ENCODE data around the gene HCRTR1. TPM values are rescaled to one million over a fixed set of nuclear protein-coding genes. Genes with fewer than 3 reads are reported as not detected.

HCRTR1 gene
- under 1 TPM in 1 of 2 donors, not detected in 1; 0.14 TPM for total RNA-seq
- long read RNA-seq, result 0 reads

DNA sequence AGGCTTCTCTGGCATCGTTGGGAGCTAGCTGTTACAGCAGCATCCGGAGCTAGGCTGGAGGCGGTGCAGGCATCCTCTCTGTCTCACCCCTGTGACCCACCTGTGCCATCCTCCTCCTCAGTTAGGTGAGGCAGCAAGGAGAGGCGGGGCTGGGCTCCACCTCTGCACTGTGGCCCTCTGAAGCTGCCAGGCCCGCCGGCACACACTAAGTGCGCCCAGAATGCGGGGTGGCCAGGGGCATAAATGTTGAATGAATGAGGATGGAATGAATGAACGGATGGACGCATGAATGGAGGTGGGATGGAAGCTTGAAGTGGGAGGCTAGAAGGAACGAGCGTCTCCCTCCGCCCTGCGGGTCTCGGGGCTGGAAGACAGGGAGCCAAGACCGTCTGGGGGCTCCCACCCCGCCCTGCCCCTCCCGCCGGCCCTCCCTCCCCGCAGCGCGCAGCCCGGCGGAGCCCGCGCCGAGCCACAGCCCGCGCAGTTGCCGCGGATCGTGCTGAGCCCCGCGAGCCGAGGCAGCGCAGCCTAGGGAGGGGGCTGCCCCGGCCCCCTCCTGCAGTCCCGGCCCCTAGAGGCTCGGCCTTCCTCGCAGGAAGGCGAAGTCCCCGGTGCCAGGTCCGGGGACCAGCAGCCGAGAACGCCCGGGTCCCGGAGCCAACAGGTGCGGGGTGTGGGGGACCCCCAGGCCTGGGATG lies at the start of gene HCRTR1:
TSS of gene HCRTR1 (plus strand) at position 472 of the 698 bp plus-strand sequence. CDS start 1,504 bp downstream, outside the sequence.
- ATAC-seq, result peak; percentile 12
- no peak for DNase-seq
- intact Hi-C loops (cut with DNase I, micrococcal nuclease), result no loop called here

GRCh38 chr1:31567956-31568570 lies 49.4 kb upstream of the HCRTR1 start:
- ATAC-seq, result no peak
- no peak for DNase-seq
- intact Hi-C loops (cut with DNase I, micrococcal nuclease), result no loop called here

GRCh38 chr1:31568895-31569595 lies 48.4 kb upstream of the HCRTR1 start:
- intact Hi-C loops (cut with DNase I, micrococcal nuclease), result no loop called here
- DNase-seq (no peak), ATAC-seq (no peak)

GRCh38 chr1:31569596-31570173 lies 47.8 kb upstream of the HCRTR1 start:
- DNase-seq (no peak), ATAC-seq (no peak)
- intact Hi-C loops (cut with DNase I, micrococcal nuclease), result no loop called here

GRCh38 chr1:31570228-31570627 lies 47.3 kb upstream of the HCRTR1 start:
- ATAC-seq, result no peak
- intact Hi-C loops (cut with DNase I, micrococcal nuclease), result no loop called here
- DNase-seq, result no peak

DNA sequence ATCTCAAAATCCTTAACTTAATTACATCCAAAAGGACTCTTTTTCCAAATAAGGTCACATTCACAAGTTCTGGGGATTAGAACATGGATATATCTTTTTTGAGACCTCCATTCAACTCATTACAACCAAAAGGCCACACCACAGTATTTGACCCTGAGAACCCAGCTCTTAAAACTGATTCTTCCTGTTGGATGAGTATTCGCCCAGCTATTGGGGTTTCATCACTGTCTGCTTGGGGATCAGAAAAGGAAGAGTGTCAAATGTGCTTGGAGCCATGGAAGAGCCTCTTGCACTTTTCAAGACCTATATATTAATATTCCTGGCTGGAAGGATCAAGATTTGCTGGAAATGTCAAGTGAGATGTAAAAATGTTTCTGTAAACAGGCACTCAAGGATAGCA lies 46.6 kb upstream of the HCRTR1 start:
- intact Hi-C loops (cut with DNase I, micrococcal nuclease), result no loop called here
- DNase-seq (no peak), ATAC-seq (no peak)

DNA sequence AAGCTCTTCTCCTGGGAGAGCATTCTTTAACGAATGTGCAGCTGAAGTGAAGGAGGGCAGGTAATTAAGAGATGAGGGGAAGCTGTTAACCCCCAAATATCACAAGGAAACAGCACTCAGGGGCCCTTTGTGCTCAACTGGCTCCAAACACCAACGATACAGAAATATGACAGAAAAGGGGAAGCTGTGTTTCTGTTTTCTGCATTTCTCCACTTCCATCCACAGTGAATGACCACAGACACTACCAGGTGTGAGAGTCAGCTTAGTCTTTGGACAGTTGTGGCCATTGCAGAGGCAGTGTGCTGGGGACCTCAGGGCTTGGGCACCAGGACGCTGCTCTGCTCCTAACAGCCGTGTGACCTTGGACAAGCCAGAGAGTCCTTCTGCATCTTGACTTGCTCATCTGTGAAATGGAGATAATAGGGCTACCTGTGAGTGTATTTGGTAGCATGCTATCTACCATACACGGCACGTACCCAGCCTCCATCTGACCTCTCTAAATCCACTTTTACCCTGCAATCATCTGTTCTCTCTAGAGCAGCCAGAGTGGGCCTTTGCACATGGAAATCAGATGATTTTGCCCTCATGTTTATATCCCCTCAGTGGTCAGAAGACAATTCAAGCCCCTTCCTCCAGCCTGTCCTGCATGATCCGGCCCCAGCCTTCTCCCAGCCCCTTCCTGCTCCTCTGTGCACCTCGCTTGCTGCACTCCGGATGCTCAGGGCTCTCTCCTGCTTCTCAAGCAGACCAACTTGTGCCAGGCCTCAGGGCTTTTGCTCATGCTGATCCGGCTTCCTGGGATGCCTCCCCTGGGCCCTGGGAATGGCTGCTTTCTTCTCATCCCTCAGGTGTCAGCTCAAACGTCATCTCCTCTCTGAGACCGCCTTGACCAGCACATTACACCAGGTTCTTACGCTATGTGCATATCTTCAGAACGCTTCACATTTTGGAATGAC lies 45.9 kb upstream of the HCRTR1 start:
- ATAC-seq, result no peak
- DNase-seq, result peak in 1 of 2 donors; percentile 1
- intact Hi-C loops (cut with DNase I, micrococcal nuclease), result no loop called here

GRCh38 chr1:31572323-31573104 lies 45.0 kb upstream of the HCRTR1 start:
- DNase-seq (peak in 1 of 2 donors; percentile 4), ATAC-seq (no peak)
- intact Hi-C loops (cut with DNase I, micrococcal nuclease), result no loop called here

- DNase-seq (no peak), ATAC-seq (no peak)
- intact Hi-C loops (cut with DNase I, micrococcal nuclease), result no loop called here
Measured at GRCh38 chr1:31573261-31573660, 44.2 kb upstream of the HCRTR1 start.

- ATAC-seq (no peak), DNase-seq (no peak)
- intact Hi-C loops (cut with DNase I, micrococcal nuclease), result no loop called here
Measured at GRCh38 chr1:31574749-31575368, 42.6 kb upstream of the HCRTR1 start.

DNA sequence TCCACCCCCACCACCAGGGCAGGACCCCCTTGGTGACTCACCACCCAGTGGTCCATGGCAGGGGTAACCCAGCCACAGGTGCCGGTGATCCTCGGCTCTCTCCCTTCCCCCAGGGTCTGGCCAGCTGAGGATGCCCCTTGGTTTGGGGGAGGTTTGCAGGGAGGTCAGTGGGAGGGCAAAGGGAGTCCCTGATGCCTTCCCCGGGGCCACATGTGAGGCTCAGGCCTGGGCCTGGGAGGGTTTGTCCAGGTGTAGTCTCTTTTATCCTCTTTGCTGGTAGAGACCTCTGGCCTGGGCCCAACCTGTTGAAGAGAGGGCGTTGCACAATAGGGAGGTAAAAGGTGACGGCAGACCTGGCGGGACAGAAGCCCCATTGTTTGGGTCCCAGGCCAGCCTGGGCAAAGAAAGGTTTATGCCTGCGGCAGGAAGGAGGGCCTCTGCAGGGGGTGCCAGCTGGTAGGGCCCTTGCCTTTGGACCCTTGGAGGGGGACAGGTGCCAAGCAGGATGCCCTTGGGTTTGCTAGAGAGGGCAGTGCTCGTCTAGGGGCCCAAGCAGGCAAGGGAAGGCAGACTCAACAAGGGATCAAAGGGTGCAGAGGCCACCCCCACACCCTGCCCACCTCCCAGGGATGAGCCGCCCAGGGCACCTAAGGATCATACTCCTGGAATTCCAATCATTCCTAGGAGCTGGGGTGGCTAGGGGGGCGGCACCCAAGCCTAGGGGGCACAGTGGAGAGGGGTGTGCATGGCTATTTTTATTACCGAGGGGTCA lies 41.9 kb upstream of the HCRTR1 start:
- peak; percentile 82 to 92 for DNase-seq
- intact Hi-C loops (cut with DNase I, micrococcal nuclease), result no loop called here
- peak; percentile 68 for ATAC-seq

DNA sequence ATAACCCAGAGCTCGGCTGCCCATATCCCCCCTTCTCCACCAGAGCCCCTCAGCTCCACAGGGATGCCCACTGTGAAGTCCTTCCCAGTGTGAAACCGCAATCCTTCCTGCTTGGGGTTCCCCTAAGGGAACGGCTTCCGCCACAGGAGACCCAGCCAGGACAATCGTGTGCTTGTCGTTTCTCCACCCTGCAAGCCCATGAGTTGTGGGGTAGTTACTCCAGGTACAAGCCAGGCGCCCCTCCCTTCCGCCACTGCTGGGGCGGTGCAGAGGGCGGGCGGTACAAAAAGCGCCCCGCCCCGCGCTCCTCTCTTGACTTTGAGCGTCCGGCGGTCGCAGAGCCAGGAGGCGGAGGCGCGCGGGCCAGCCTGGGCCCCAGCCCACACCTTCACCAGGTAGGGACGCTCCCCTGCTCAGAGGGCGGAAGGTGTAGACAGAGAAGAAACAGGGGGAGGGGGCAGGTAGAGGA lies 41.3 kb upstream of the HCRTR1 start, which contains the start of gene TINAGL1:
TSS of gene TINAGL1 (plus strand) at position 315 of the 469 bp plus-strand sequence. CDS start 634 bp downstream, outside the sequence.
- peak; percentile 77 for ATAC-seq
- DNase-seq, result peak; percentile 91 to 93
- intact Hi-C loops (cut with DNase I, micrococcal nuclease), result no loop called here

DNA sequence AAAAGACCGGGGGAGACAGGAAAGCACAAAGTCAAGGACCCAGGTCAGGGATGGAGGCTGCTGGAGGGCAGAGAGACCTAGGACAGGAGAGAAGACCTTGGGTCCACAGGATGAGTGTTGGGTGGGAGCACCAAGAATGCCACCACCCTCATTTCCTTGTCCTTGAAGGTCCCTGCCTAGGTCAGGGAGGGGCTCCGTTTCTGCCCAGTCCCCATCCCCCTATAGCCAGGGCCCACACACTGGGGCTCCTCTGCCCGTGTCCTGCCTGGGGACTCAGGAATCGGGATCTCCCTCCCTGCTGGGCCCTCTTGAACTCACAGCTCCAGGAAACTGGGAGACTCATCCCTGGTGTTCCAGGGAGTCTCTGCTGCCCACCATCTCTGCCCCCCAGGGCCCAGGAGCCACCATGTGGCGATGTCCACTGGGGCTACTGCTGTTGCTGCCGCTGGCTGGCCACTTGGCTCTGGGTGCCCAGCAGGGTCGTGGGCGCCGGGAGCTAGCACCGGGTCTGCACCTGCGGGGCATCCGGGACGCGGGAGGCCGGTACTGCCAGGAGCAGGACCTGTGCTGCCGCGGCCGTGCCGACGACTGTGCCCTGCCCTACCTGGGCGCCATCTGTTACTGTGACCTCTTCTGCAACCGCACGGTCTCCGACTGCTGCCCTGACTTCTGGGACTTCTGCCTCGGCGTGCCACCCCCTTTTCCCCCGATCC lies 40.6 kb upstream of the HCRTR1 start:
- DNase-seq (peak in 1 of 2 donors; percentile 58), ATAC-seq (peak; percentile 27)
- intact Hi-C loops (cut with DNase I, micrococcal nuclease), result no loop called here

DNA sequence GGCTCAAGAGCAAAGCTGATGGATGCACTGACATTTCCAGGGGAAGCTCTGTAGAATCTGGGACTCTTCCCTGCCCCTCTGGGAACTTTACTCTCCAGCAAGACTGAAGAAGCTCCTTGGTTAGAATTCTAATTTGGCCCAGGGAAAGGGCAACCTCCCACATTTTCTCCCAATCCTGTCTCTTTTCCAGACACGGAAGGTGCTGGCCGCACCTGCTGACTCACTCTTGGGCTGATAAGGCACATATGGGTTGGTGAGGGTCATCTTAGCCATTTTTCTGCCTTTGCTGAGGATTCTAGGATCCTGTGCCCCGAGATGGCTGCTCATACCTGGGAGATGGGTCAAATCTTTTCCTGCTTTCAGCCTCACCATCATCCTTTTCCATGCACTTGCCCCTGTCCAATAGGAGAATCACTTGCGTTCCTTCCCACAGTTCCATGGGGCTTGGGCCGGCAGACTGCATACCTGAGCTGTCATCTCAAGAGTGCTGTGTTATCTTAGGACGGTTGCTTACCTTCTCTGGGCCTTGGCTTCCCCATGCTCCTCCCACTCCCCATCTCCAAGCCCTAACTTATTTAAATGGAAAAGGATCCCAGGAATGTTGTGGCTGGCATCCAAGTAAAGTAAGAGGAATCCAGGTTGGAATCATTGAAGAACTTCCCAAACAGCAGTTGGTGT lies 39.8 kb upstream of the HCRTR1 start:
- ATAC-seq (peak; percentile 5), DNase-seq (no peak)
- intact Hi-C loops (cut with DNase I, micrococcal nuclease), result no loop called here

DNA sequence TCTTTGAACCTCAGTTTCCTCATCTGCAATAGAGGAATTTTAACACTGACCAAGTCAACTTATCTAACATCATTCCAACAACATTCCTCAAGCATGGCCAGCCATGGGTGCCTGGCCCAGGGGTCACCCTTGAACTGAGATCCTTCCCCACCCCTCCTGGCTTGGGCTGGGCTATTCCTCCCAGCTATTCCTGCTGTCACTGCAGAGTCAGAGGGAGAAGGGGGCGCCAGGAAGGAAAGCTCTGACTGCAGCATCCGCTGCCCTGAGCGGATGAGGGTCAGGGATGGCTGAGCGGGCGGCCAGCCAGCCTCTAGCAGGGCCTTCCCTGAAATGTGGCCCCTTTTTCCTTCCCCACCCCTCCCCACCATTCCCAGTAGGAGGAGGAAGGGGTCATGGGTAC lies 38.1 kb upstream of the HCRTR1 start:
- DNase-seq (no peak), ATAC-seq (no peak)
- intact Hi-C loops (cut with DNase I, micrococcal nuclease), result no loop called here
